HL-60 (cell line): ENCODE data around the gene RNF166.

Source experiments
- DNase-seq, 2 experiments: peaks; one replicate each; pipeline ENCODE4 v3.0.0-alpha.2; 2010 to 2020; ENCODE audit warnings: low read depth in 1 of 2, low spot score in 1 of 2
- H3K27ac ChIP-seq: fragments of 250-450 bp; sonication (Bioruptor Pico); replicated peaks from 2 replicates; pipeline ENCODE4 v1.5.1; 2020; ENCODE audit warnings: mild to moderate bottlenecking, moderate library complexity
- H3K27me3 ChIP-seq: fragments of 250-450 bp; sonication (Bioruptor Pico); 2 replicates; pipeline ENCODE4 v1.5.1; 2021; ENCODE audit warnings: mild to moderate bottlenecking, moderate library complexity; ENCODE audit not compliant: insufficient read depth, poor library complexity, severe bottlenecking
- H3K4me3 ChIP-seq: replicated peaks from 2 replicates; pipeline ENCODE4 v1.5.1; 2011; ENCODE audit warnings: mild to moderate bottlenecking, control low read depth, low read length; ENCODE audit not compliant: insufficient read depth
- GABPA ChIP-seq: IDR thresholded peaks from 2 replicates; pipeline ENCODE4 v1.6.1; 2012; ENCODE audit warnings: low read depth
- POLR2AphosphoS5 ChIP-seq: IDR thresholded peaks from 2 replicates; pipeline ENCODE4 v1.6.1; 2012; ENCODE audit warnings: low read depth
- REST ChIP-seq: IDR thresholded peaks from 2 replicates; pipeline ENCODE4 v1.6.1; 2012; ENCODE audit warnings: low read depth; ENCODE audit not compliant: insufficient replicate concordance
- SPI1 ChIP-seq: IDR thresholded peaks from 2 replicates; pipeline ENCODE4 v1.6.1; 2012; ENCODE audit warnings: low read depth, mild to moderate bottlenecking, borderline replicate concordance
- TF ChIP-seq, protein P1 (sequence below): IDR thresholded peaks from one replicate; pipeline ENCODE4 v1.5.1; 2011; ENCODE audit warnings: low read length, control low read depth, inconsistent platforms; ENCODE audit not compliant: insufficient read depth

Gene RNF166

DNA sequence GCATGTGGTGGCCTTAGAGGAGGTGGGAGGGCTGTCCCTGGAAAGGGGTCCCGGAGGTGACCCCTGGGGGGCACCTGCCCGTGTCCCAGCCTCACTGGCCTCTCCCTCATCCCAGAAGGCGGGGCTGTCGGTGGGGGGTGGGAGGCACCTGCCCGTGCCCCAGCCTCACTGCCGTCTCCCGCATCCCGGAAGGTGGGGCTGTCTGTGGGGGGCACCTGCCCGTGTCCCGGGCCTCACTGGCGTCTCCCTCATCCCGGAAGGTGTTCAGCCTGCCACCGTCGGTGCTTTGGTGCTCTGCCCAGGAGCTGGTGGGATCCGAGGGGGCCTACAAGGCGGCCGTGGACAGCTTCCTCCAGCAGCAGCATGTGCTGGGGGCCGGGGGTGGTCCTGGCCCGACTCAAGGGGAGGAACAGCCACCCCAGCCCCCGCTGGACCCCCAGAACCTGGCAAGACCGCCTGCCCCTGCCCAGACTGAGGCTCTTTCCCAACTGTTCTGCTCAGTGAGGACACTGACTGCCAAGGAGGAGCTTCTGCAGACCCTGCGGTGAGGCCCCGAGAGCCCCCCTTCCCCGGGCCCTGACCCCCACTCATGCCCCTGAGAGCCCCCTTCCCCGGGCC lies 6.3 kb upstream of the RNF166 start:
- Histone ChIP-seq H3K27me3 (no peaks in the 10 kb centered on the region), H3K27ac (no peak overlapping the region), H3K4me3 (no peak overlapping the region)
- TF ChIP-seq REST (no peak), SPI1 (no peak), GABPA (no peak), POLR2AphosphoS5 (no peak)
- TF ChIP-seq, protein P1, sequence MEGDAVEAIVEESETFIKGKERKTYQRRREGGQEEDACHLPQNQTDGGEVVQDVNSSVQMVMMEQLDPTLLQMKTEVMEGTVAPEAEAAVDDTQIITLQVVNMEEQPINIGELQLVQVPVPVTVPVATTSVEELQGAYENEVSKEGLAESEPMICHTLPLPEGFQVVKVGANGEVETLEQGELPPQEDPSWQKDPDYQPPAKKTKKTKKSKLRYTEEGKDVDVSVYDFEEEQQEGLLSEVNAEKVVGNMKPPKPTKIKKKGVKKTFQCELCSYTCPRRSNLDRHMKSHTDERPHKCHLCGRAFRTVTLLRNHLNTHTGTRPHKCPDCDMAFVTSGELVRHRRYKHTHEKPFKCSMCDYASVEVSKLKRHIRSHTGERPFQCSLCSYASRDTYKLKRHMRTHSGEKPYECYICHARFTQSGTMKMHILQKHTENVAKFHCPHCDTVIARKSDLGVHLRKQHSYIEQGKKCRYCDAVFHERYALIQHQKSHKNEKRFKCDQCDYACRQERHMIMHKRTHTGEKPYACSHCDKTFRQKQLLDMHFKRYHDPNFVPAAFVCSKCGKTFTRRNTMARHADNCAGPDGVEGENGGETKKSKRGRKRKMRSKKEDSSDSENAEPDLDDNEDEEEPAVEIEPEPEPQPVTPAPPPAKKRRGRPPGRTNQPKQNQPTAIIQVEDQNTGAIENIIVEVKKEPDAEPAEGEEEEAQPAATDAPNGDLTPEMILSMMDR, result no peak
- no peak for DNase-seq

GRCh38 chr16:88711750-88712340 lies 5.6 kb upstream of the RNF166 start:
- no peak for DNase-seq
- no peak for TF ChIP-seq SPI1
- TF ChIP-seq GABPA, result no peak
- TF ChIP-seq, protein P1, result no peak
- no peak for TF ChIP-seq REST
- TF ChIP-seq POLR2AphosphoS5, result no peak
- Histone ChIP-seq H3K4me3 (no peak overlapping the region), H3K27me3 (no peaks in the 10 kb centered on the region), H3K27ac (no peak overlapping the region)

DNA sequence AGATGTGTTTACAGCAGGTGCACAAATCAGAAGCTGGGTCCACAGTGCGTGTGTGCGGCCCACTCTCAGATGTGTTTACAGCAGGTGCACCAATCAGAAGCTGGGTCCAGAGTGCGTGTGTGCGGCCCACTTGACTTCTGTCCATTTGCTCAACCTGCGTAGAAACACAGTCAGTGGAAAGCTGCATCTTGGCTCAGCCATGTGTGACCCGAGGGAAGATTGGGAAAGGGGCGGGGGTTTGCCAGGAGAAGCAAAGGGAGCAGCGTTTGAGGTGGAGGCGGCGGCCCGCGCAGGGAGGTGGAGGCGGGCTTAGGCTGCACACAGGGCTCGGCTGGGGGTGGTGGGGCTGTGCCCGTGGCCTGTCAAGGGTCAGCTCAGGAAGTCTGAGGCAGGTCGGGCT lies 4.3 kb upstream of the RNF166 start:
- Histone ChIP-seq H3K27me3 (no peaks in the 10 kb centered on the region), H3K4me3 (no peak overlapping the region), H3K27ac (no peak overlapping the region)
- no peak for TF ChIP-seq REST
- no peak for DNase-seq
